HepG2 (cell line): ENCODE measurements around the gene ADIPOR2. TPM values are rescaled to one million over a fixed set of nuclear protein-coding genes. Genes with fewer than 3 reads are reported as not detected.

Experiments used
- ATF7 ChIP-seq, 2 experiments: fragments of 450-650 bp in 1 of 2; sonication (generic) in 1 of 2; formaldehyde crosslinking in 1 of 2; IDR thresholded peaks; 2 replicates each; pipeline versions ENCODE4 v1.4.0 to v1.6.1; 2016 to 2020; ENCODE audit warnings: antibody characterized with exemption in 1 of 2, mild to moderate bottlenecking in 1 of 2, missing genetic modification reagents in 1 of 2
- HNF1B ChIP-seq: sonication (generic); formaldehyde crosslinking; IDR thresholded peaks from 2 replicates; pipeline ENCODE4 v1.5.1; 2020; ENCODE audit warnings: mild to moderate bottlenecking, moderate library complexity, missing genetic modification reagents
- IRX3 ChIP-seq: sonication (generic); formaldehyde crosslinking; IDR thresholded peaks from 2 replicates; pipeline ENCODE4 v1.8.1; 2023; ENCODE audit warnings: mild to moderate bottlenecking, low read depth, missing genetic modification reagents, borderline replicate concordance
- MAFK ChIP-seq, 2 experiments: IDR thresholded peaks in 1 of 2; conservative IDR thresholded peaks in 1 of 2; 2 replicates each; pipeline ENCODE4 v1.6.1; 2011; ENCODE audit warnings: improper control_type of control experiment in 2 of 2, low read length in 2 of 2
- MEIS1 ChIP-seq: sonication (generic); formaldehyde crosslinking; IDR thresholded peaks from 2 replicates; pipeline ENCODE4 v1.9.0; 2021; ENCODE audit warnings: mild to moderate bottlenecking, missing genetic modification reagents, moderate library complexity, borderline replicate concordance
- MTA1 ChIP-seq: sonication (generic); formaldehyde crosslinking; IDR thresholded peaks from 2 replicates; pipeline ENCODE4 v1.4.0; 2020; ENCODE audit warnings: missing genetic modification reagents, mild to moderate bottlenecking, borderline replicate concordance
- PBX3 ChIP-seq: sonication (generic); formaldehyde crosslinking; IDR thresholded peaks from 2 replicates; pipeline ENCODE4 v1.8.1; 2023; ENCODE audit warnings: missing genetic modification reagents, inconsistent platforms, borderline replicate concordance
- POGK ChIP-seq: sonication (generic); formaldehyde crosslinking; conservative IDR thresholded peaks from 2 replicates; pipeline ENCODE4 v1.8.0; 2022; ENCODE audit warnings: mild to moderate bottlenecking, moderate library complexity, missing genetic modification reagents
- RERE ChIP-seq: IDR thresholded peaks from 2 replicates; pipeline ENCODE4 v1.6.1; 2016; ENCODE audit warnings: low read depth, missing genetic modification reagents, missing compliant biosample characterization
- SIX1 ChIP-seq: sonication (generic); formaldehyde crosslinking; IDR thresholded peaks from 2 replicates; pipeline ENCODE4 v1.4.0; 2020; ENCODE audit warnings: missing genetic modification reagents, borderline replicate concordance
- ZFYVE20 ChIP-seq: sonication (generic); formaldehyde crosslinking; IDR thresholded peaks from 2 replicates; pipeline ENCODE4 v1.8.0; 2023; ENCODE audit warnings: low read depth, mild to moderate bottlenecking, moderate library complexity, missing genetic modification reagents, borderline replicate concordance
- ZNF180 ChIP-seq: sonication (generic); formaldehyde crosslinking; IDR thresholded peaks from 2 replicates; pipeline ENCODE4 v1.4.0; 2020; ENCODE audit warnings: low read depth, missing genetic modification reagents, borderline replicate concordance
- ZNF263 ChIP-seq: sonication (generic); formaldehyde crosslinking; IDR thresholded peaks from 2 replicates; pipeline ENCODE4 v1.4.0; 2020; ENCODE audit warnings: missing genetic modification reagents
- ZNF468 ChIP-seq: sonication (generic); formaldehyde crosslinking; IDR thresholded peaks from 2 replicates; pipeline ENCODE4 v1.8.0; 2022; ENCODE audit warnings: mild to moderate bottlenecking, moderate library complexity, missing genetic modification reagents
- ZNF563 ChIP-seq: sonication (generic); formaldehyde crosslinking; IDR thresholded peaks from 2 replicates; pipeline ENCODE4 v1.8.0; 2022; ENCODE audit warnings: mild to moderate bottlenecking, moderate library complexity, missing genetic modification reagents
- ZNF614 ChIP-seq: IDR thresholded peaks from 2 replicates; pipeline ENCODE4 v1.6.1; 2018; ENCODE audit warnings: missing biosample characterization, missing genetic modification reagents, inconsistent platforms, borderline replicate concordance
- ZNF83 ChIP-seq: sonication (generic); formaldehyde crosslinking; IDR thresholded peaks from 2 replicates; pipeline ENCODE4 v1.4.0; 2020; ENCODE audit warnings: missing genetic modification reagents, mild to moderate bottlenecking, borderline replicate concordance
- ZSCAN22 ChIP-seq: sonication (generic); formaldehyde crosslinking; IDR thresholded peaks from 2 replicates; pipeline ENCODE4 v1.4.0; 2020; ENCODE audit warnings: mild to moderate bottlenecking, missing genetic modification reagents
- polyA plus RNA-seq, 8 experiments: library from polyadenylated mRNA; depleted of rRNA in 3 of 8; stranded (reverse) in 7 of 8; unstranded in 1 of 8; fragments of >200 nt; fragmentation: Illumina TruSeq in 4 of 8; extraction: Trizol in 4 of 8; gene quantifications; 2 replicates each; pipeline versions ENCODE4 v1.2.1 to v1.2.3, GENCODE V29; 2011 to 2016; ENCODE audit warnings: low read depth in 4 of 8, missing spikeins in 1 of 8, mixed read lengths in 1 of 8; ENCODE audit not compliant: insufficient read depth in 1 of 8
- total RNA-seq, 5 experiments: library from RNA; depleted of rRNA; stranded (reverse); fragments of >200 nt; fragmentation: Illumina TruSeq; extraction: Trizol; gene quantifications; 2 replicates each; pipeline ENCODE4 v1.2.3, GENCODE V29; 2016; ENCODE audit warnings: low read depth in 1 of 5

Gene ADIPOR2
- total and polyA plus RNA-seq, 2 of the 13 experiments (the other 11 are each of a cell fraction or from before 2014, with no cell fraction given): 35.2 to 52.2 TPM

- no peak for TF ChIP-seq ZNF614 (CRISPR knock-in tag)
- 0 out of 2 replicates have a peak, but pooled peaks have one; percentile 24 for TF ChIP-seq MTA1 (CRISPR knock-in tag)
- no peak for TF ChIP-seq ZFYVE20 (CRISPR knock-in tag)
- no peak for TF ChIP-seq ZNF563
- TF ChIP-seq RERE (CRISPR knock-in tag): no peak
- TF ChIP-seq IRX3 (CRISPR knock-in tag): no peak
- TF ChIP-seq POGK: 0 out of 2 replicates have a peak, but pooled peaks have one; percentile 60
- no peak for TF ChIP-seq MAFK (conservative IDR thresholded peaks at IDR 0.05 in 1 of 2, IDR thresholded peaks at IDR 0.05 in 1 of 2; ENCODE audit: low read length in 2 of 2)
- TF ChIP-seq ZNF83 (CRISPR knock-in tag): no peak
- no peak for TF ChIP-seq ZSCAN22 (CRISPR knock-in tag)
- no peak for TF ChIP-seq ZNF263
- no peak for TF ChIP-seq ZNF468 (CRISPR knock-in tag)
- TF ChIP-seq ZNF180 (CRISPR knock-in tag): no peak
- no peak for TF ChIP-seq MEIS1 (CRISPR knock-in tag)
- TF ChIP-seq SIX1 (CRISPR knock-in tag): peak; percentile 76
- TF ChIP-seq PBX3 (CRISPR knock-in tag): no peak
- TF ChIP-seq HNF1B (CRISPR knock-in tag): peak; percentile 87
- TF ChIP-seq ATF7 (IDR thresholded peaks at IDR 0.05): no peak
- no peak for TF ChIP-seq ATF7 (CRISPR knock-in tag; IDR thresholded peaks at IDR 0.05)
Observed at GRCh38 chr12:1668833-1669543, 21.9 kb upstream of the ADIPOR2 start (continued).
